GM18505 (cell line): ENCODE measurements around the gene TRIM67.

Source experiments
- ATAC-seq: cut with Tn5 transposase; IDR thresholded peaks from one replicate; pipeline ENCODE4 v1.9.1; 2021; ENCODE audit not compliant: unreplicated experiment
- POLR2A ChIP-seq: IDR thresholded peaks from 4 replicates; pipeline ENCODE4 v1.6.1; 2011; ENCODE audit warnings: borderline replicate concordance; ENCODE audit not compliant: insufficient read depth, insufficient read length; ENCODE audit errors: extremely low read depth

TRIM67 gene

DNA sequence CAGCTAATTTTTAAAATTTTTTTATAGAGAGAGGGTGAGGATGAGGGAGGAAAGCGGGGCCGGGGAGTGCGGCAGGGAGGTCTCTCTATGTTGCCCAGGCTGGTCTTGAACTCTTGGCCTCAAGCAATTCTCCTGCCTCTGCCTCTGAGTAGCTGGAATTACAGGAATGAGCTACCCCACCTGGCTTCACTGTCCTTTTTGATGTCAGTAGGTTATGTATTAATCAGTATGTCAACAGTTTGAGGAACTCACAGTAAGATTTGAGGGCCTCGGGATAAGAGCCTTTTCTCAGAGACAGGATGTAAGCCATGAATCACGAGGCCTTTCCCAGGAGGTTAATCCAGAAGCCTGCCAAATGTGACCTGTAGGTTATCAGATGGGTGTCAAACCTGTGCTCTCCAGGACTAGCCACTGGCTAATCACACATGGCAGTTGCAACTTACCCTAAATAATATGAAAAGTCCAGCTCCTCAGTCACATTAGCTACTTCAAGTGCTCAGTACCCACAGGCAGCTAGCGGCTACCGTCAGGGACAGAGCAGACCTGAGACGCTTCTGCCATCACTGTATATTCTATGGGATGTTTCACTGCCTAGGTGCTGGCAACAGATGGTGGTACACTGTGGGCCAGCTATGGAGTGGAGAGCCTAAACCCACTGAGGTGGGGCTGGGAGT is 33.1 kb downstream of the TRIM67 start:
- no peak for ATAC-seq
- no peak for TF ChIP-seq POLR2A

DNA sequence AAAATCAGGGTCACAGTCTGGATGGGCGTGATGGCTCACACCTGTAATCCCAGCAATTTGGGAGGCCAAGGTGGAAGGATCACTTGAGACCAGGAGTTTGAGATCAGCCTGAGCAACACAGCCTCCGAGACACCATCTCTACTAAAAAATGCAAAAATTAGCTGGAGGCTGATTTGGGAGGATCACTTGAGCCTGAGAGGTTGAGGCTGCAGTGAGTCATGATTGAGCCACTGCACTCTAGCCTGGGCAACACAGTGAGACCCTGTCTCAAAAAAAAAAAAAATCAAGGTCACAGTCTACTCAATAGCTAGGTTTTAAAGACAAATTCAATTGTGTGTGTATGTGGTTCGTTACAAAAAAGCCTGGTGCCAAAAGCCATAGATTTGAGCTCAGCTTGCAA is 34.4 kb downstream of the TRIM67 start:
- ATAC-seq: no peak
- TF ChIP-seq POLR2A: no peak

DNA sequence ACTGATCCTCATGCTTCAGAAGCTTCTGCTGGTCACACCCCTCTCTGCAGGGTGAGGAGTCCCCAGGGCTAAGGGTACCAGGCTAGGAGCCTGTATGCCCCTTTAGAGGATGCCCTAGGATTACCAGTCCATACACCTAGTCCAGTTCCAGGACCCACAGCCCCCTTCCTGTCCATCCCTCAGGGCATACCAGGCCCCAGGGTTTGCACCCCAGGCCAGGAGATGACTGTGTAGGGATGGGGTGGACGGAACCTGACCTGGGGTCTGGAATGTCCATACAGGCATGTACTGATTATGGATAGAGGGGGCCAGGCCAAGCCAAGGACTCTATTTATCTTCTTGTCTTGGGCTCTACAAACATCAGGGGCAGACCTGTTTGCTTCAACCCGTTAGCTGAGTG is 34.9 kb downstream of the TRIM67 start:
- TF ChIP-seq POLR2A: no peak
- ATAC-seq: no peak

DNA sequence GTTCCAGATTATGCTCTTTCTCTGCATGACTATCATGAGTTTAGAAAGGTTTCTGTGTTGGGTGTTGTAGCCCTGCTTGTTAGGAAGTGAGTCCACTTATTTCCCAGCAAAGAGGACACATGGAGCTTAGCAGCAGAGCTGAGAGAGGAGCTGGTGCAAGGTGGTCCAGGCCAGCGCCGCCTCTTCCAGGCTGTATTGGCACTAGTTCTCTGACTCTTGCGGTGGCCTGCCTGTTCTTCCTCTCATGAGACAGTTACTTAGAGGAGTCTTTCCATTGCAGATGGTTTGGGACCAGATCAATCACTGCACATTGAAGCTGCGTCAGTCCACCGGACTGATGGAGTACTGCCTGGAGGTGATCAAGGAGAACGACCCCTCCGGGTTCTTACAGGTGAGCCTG is 38.0 kb downstream of the TRIM67 start:
- no peak for TF ChIP-seq POLR2A
- no peak for ATAC-seq

DNA sequence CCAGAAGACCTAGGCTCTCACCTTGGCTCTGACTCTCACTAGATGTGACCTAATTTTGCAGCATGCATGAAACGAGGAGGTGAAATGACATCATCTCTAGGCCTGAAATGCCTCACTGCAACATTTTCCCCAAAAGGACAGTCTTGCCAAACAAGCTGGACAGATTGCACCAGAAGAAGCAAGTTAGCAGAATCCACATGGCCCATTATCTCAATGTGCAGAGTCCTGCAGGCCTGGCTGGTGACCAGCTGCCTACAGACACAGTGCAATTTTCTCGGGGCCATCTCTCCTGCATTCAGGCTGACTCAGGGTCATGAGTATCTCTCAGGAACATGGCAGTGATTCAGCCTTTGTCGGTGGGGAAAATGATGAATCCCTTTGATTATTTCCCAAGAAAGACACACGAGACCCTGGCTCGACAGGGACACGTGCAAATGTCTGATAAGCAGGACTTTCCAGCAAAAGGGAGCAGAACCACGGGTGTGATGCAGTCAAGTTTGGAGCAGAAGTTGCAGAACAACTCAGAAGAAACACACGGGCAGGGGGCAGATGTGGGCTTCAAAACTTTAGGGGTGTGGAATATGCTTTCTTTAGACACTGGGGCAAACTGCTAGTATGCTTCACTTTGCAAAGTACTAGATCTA is 38.7 kb downstream of the TRIM67 start:
- ATAC-seq: no peak
- TF ChIP-seq POLR2A: no peak

DNA sequence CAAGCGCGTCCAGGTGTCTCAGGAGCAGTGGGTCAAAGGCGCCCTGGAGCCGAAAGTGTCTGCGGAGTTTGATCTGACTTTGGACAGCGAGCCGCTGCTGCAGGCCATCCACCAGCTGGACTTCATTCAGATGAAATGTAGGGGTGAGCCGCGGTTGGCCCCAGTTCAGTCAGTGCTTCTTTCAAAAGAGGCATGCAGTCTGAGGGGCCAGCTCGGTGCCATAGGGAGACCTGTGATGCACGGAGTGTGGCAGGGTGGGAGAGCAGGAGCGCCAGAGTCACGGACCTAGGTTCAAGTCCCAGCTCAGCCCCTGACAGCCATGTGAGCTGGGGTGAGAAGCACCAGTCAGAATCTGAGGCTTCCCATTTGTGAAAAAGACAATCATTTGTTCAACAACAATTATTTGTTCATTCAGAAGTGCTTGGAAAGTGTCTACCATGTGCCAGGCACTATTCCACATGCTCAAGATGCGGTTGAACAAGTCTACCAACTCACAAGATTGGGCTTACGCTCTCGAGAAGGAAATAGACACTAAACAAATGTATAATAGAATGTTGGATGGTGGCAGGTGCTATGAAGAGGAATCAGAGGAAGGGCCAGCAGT is 39.6 kb downstream of the TRIM67 start:
- ATAC-seq: no peak
- no peak for TF ChIP-seq POLR2A

DNA sequence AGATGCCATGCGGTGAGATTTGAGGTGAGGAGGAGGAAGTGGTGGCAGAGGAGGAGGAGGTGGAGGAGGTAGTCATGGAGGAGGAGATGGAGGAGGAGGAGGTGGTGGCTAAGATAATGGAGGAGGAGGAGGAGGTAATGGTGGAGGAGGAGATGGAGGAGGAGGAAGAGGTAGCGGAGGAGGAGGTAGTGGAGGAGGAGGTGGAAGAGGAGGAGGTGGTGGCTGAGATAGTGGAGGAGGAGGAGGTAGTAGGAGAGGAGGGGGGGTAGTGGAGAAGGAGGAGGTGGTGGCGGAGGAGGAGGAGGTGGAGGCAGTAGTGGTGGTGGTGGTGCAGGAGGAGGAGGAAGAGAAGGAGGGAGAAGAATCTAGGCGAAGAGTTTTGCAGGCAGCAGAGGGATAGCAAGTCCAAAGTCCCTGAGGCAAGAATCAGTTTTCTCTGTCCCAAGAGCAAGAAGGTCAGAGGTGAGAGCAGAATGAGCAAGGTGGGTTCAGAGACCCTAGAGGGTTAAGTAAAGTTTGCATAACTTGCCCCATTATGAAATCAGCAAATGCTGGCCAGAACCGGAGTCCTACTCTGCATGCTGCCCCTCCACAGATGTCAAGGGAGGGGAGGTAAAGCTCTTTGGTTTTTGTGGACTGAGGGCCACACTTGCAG is 40.2 kb downstream of the TRIM67 start:
- ATAC-seq: no peak
- no peak for TF ChIP-seq POLR2A

DNA sequence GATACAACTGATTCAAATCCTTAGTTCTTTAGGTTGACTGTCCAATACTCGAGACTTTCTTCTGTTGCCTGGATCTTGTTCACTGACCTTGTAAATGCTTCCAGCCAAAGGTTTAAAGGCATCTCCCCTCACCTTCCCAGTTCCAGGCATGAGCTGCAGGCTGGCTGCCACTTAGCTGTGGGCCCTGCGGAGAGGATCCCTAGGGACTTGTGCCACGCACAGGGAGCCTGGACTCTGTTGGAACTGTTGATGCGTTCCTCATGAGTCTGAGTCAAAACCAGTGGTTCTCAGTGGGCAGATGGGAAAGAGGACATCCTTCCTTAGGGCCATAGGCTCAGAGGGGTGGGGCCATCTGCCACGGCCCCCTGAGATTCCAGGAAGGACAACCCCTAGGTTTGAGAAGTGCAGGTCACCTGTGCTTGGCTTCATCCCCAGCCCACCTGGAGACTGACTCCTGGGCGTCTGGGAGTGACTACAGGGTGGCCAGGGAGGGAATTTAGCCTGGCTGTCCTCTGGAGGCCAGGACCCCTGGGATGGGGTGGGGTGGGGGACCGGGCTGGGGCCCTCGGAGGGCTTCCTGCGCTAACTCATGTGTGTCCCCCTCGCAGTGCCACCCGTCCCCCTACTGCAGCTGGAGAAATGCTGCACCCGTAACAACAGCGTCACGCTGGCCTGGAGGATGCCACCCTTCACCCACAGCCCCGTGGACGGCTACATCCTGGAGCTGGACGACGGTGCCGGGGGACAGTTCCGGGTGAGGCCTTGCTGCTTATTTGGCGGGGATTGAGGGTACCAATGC is 41.6 kb downstream of the TRIM67 start:
- ATAC-seq: no peak
- TF ChIP-seq POLR2A: no peak

DNA sequence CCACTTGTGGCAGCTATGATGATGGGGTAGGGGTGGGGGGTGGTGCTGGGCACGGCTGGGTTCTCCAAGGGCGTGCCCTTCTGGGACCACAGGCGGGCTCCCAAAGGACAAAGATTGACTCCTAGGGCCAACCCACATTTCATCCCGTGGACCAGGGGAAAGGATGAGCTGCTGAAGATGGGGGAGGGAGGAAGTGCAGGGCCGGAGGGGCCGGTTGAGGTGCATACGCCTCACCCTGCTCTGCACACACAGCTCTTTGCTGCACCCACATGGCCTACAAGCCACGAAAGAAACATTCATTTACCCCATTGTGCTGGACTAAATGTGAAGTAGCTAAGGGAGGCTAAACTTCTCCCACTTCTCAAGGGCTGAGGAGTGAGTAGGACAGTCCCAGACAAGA is 45.0 kb downstream of the TRIM67 start:
- no peak for TF ChIP-seq POLR2A
- no peak for ATAC-seq

DNA sequence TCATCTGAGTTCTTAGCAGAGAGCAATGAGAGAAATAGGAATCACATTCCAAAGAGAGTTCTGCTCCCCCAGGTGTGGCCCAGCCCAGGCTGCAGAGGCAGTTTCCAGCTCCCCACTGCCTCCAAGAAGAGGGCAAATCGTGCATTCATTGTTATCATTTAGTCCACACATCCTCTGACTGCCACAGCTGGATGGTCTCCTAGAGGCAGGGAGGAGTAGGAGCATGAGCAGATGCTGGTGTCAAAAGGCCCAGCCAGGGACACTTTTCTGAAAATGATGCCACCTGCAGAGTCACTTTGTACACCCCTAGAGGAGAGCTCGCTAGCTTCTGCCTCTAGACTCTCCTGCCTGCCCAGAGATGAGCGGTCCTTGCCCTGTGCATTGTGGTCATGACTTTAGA is 45.6 kb downstream of the TRIM67 start:
- no peak for ATAC-seq
- no peak for TF ChIP-seq POLR2A

DNA sequence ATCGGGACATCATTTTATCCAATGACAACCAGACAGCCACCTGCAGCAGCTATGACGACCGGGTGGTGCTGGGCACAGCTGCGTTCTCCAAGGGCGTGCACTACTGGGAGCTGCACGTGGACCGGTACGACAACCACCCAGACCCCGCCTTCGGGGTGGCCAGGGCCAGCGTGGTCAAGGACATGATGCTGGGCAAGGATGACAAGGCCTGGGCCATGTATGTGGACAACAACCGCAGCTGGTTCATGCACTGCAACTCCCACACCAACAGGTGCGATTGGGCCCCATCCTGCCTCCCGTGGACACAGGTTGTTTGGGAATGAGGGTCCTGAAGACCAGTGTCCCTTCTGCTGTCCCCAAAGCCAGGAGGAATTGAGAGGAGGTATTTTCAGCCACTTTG is 47.1 kb downstream of the TRIM67 start:
- no peak for ATAC-seq
- no peak for TF ChIP-seq POLR2A

DNA sequence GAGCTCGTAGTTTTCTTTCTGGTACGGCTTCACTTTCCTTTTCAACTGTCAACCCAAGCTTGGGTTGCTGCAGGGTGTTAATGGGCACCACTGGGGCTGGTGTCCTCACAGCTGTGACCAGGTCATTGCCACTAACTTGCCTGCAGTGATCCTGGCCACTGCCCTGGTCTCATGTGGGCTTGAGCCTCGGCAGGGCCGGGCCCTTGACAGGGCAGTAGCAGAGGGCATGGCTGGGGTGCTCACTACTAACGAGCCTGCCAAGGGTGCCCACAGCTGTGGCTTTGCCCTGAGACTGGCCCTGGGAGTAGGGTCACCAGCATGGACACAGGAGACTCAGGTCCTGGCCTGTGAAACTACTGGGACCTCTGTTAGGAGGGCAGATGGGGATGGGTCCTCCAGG is 47.7 kb downstream of the TRIM67 start:
- no peak for TF ChIP-seq POLR2A
- no peak for ATAC-seq

DNA sequence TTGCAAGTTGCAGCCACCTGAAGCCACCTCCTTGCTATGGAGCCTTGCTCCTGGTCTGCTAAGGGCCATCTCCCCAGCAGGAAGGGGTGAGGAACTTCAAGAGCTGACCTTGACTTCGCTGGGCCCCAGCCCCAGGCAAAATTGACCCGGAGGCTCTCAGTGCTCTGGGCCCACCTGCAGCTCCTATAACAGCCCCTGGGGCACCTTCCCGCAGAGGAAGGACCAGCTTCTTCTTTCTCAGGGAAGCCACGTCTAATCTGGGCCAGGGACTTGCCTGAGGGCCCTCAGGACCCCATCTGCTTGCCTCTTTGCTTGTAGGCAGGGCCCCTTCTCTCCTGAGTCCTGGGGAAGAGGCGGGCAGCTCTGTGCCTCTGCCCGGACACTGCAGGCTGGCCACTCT is 48.3 kb downstream of the TRIM67 start:
- no peak for ATAC-seq
- TF ChIP-seq POLR2A: no peak
